GM19372 (cell line): ENCODE data around the gene DNAJC8.

ENCODE experiments used
- ATAC-seq: cut with Tn5 transposase; IDR thresholded peaks from one replicate; pipeline ENCODE4 v1.9.1; 2021; ENCODE audit warnings: mild to moderate bottlenecking, low read depth, moderate library complexity; ENCODE audit not compliant: unreplicated experiment

DNAJC8 gene

DNA sequence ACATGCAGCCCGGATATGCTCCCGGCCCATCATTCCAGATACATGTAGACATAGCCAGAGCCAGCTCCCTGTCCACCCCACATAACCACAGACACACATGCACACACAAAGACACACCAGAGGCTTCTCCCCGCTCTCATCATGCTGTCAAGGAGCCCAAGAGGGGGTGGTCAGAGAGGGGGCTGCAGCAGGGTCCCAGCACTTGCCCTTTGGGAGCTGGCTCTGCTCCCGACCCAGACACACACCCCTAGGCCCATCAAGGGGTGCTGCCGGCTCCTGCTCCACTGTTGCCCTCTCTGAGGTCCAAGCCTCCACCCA is 58.9 kb downstream of the DNAJC8 start:
- no peak for ATAC-seq

DNA sequence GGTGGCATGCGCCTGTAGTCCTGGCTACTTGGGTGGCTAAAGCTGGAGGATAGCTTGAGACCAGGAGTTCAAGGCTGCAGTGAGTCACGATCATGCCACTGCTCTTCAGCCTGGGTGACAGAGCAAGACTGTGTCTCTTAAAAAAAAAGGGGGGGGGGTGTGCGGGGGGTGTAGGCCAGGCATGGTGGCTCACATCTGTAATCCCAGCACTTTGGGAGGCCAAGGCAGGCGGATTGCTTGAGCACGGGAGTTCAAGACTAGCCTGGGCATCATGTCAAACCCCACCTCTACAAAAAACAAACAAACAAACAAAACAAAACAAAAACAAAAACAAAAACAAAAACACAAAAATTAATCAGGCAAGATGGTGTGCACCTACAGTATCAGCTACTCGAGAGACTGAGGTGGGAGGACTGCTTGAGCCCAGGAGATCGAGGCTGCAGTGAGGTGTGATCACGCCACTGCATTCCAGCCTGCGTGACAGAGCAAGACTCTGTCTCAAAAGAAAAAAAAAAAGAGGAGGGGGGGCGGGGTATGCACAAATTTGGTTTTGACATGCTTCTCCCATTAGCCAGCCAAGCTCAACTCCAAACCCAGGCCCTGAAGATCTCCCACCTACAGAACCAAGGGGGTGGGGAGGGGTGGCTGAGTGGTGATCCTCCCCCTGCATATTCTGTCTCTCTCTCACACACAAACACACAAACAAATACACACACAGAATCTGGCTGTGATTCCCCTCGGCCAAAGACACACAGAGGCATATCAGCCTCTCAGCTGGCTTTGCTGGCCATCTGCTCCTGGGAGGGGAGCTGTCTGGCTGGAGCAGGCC is 59.5 kb downstream of the DNAJC8 start:
- no peak for ATAC-seq

DNA sequence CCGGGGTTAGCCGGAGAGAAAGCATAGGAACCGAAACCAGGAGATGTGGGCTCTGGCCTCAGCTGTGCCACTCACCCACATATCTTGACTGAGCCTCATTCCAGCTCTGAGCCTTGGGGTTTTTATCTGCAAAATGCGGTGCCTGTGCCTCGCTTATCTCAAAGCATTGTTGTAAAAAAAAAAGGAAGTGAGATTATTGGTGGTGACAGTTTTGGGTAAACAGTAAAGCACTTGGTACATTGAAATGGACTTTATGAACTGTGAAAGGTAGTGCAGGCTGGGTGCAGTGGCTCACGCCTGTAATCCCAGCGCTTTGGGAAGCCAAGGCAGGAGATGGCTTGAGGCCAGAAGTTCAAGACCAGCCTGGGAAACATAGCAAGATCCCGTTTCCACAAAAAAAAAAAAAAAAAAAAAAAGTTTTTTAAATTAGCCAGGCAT is 60.1 kb downstream of the DNAJC8 start:
- ATAC-seq: peak; percentile 73

- ATAC-seq: no peak
Measured at GRCh38 chr1:28171246-28171645, 61.6 kb downstream of the DNAJC8 start.

GRCh38 chr1:28170001-28170596 is 62.7 kb downstream of the DNAJC8 start:
- ATAC-seq: no peak

- no peak for ATAC-seq
Measured at GRCh38 chr1:28163496-28164161, 69.2 kb downstream of the DNAJC8 start.

DNA sequence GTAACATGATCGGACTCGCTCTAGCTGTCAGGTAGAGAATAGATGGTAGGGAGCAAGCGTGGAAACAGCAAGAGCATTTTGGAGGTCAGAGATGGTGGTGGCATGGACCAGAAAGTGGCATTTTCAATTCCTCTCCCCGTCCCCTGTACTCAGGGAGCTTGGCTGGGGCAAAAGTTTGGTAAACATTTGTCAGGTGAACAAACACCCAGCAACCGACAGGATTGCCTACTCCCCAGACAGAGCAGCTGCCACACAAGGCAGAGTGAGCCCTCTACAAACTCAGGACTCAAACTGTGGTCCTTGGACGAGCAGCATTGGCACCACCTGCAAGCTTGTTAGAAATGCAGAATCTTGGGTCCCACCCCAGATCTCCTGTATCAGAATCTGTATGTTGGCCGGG is 70.7 kb downstream of the DNAJC8 start:
- no peak for ATAC-seq

GRCh38 chr1:28161751-28162150 is 71.1 kb downstream of the DNAJC8 start:
- no peak for ATAC-seq

- ATAC-seq: no peak
Measured at GRCh38 chr1:28160782-28161266, 72.0 kb downstream of the DNAJC8 start.

- ATAC-seq: no peak
Measured at GRCh38 chr1:28159680-28160079, 73.1 kb downstream of the DNAJC8 start.

GRCh38 chr1:28159243-28159642 is 73.6 kb downstream of the DNAJC8 start:
- no peak for ATAC-seq

DNA sequence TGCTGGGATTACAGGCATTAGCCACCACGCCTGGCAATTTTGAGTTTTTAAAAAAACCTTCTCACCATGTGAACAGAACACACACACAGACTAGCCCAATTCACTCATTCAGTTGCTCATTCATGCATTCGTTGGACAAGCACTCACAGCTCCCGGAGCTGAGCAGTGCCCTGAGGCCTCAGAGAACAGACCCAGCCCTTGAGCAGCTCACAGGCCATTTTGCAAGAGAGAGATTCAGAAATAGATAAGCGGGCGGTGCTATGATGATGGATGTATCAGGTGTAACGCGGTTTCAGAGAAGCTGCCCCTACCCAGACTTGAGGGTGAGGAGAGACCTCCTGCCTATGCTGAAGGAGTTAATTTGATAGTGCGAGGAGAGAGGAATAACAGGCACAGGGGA is 74.9 kb downstream of the DNAJC8 start:
- no peak for ATAC-seq

GRCh38 chr1:28156821-28157220 is 76.0 kb downstream of the DNAJC8 start:
- ATAC-seq: no peak

DNA sequence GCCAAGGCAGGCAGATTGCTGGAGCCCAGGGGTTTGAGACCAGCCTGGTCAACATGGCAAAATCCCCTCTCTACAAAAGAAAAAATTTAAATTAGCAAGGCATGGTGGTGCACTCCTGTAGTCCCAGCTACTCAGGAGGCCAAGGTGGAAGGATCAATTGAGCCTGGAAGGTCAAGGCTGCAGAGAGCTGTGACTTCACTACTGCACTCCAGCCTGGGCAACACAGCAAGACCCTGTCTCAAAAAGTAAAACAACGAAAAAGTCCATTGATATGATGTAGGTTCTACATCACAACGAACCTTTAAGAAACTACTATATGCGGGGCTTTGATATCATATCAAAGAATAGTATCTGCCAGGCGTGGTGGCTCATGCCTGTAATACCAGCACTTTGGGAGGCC is 77.2 kb downstream of the DNAJC8 start:
- ATAC-seq: no peak

GRCh38 chr1:28154078-28154594 is 78.7 kb downstream of the DNAJC8 start:
- no peak for ATAC-seq
